Natural killer cell treated with Interleukin-12 subunit alpha and Interleukin-12 subunit beta and Interleukin-15 and Interleukin-18, amount 100 ng/mL, for 72 hours (primary cell): ENCODE data around the gene PCDHGA7. TPM values are rescaled to one million over a fixed set of nuclear protein-coding genes. Genes with fewer than 3 reads are reported as not detected.
"Not testable (repeated sequence)": the region's sequence is repeated elsewhere in the genome, so short reads cannot be mapped to it uniquely, and the experiment has no call there.

Experiments used
- ATAC-seq, 2 donors: fragments of 150-1000 bp; cut with Tn5 transposase in 1 of 2; sonication (Bioruptor Pico), chemical (Tn5 transposase) in 1 of 2; 2 replicates each; pipeline ENCODE4 v1.10.0; 2021
- DNase-seq: peaks from one replicate; pipeline ENCODE4 v3.0.0; 2022; ENCODE audit warnings: low spot score
- H3K27ac Mint-ChIP-seq, 2 donors: 1 replicate in 1 of 2; 2 replicates in 1 of 2; pipeline ENCODE4 v1.8.0; 2022; ENCODE audit warnings: mixed read lengths in 2 of 2, mild to moderate bottlenecking in 1 of 2, moderate library complexity in 1 of 2
- H3K27me3 Mint-ChIP-seq, 2 donors: 1 replicate in 1 of 2; 2 replicates in 1 of 2; pipeline ENCODE4 v1.8.0; 2022; ENCODE audit warnings: mixed read lengths in 2 of 2
- H3K36me3 Mint-ChIP-seq: one replicate; pipeline ENCODE4 v1.8.0; 2022; ENCODE audit warnings: mixed read lengths
- H3K4me1 Mint-ChIP-seq, 2 donors: 1 replicate in 1 of 2; 2 replicates in 1 of 2; pipeline ENCODE4 v1.8.0; 2022; ENCODE audit warnings: low read depth in 2 of 2, mixed read lengths in 2 of 2, mild to moderate bottlenecking in 1 of 2
- H3K4me3 Mint-ChIP-seq: one replicate; pipeline ENCODE4 v1.8.0; 2022; ENCODE audit warnings: mixed read lengths
- H3K9me3 Mint-ChIP-seq: 2 replicates; pipeline ENCODE4 v1.8.0; 2022; ENCODE audit warnings: mixed read lengths
- total RNA-seq, 2 donors: library from RNA; stranded (reverse); gene quantifications; one replicate each; pipeline ENCODE4 v1.2.3, GENCODE V29; 2022

The PCDHGA7 gene
- total RNA-seq, 2 donors from 2014 or later = 0.10 to 0.25 TPM

DNA sequence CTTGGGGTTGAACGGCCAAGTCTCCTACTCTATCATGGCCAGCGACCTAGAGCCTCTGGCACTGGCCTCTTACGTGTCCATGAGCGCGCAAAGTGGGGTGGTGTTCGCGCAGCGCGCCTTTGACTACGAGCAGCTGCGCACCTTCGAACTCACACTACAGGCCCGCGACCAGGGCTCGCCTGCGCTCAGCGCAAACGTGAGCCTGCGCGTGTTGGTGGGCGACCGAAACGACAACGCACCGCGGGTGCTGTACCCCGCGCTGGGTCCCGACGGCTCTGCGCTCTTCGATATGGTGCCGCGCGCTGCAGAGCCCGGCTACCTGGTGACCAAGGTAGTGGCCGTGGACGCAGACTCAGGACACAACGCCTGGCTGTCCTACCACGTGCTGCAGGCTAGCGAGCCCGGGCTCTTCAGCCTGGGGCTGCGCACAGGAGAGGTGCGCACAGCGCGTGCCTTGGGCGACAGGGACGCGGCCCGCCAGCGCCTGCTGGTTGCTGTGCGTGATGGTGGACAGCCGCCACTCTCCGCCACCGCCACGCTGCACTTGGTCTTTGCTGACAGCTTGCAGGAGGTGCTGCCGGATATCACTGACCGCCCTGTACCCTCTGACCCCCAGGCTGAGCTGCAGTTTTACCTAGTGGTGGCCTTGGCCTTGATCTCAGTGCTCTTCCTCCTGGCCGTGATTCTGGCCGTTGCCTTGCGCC, 17.2 kb downstream of the PCDHGA7 start:
- peaks cover 38 to 56% of the 10 kb centered on the region in 2 donors for H3K27me3 Mint-ChIP-seq
- no peak for DNase-seq
- H3K4me3 Mint-ChIP-seq = peak overlapping the region; percentile 12
- no peak for ATAC-seq
- peaks cover 12% of the 10 kb centered on the region for H3K36me3 Mint-ChIP-seq
- H3K9me3 Mint-ChIP-seq = peaks cover 4% of the 10 kb centered on the region
- no peak overlapping the region for H3K27ac Mint-ChIP-seq
- H3K4me1 Mint-ChIP-seq = peaks cover 6 to 10% of the 10 kb centered on the region in 2 donors

DNA sequence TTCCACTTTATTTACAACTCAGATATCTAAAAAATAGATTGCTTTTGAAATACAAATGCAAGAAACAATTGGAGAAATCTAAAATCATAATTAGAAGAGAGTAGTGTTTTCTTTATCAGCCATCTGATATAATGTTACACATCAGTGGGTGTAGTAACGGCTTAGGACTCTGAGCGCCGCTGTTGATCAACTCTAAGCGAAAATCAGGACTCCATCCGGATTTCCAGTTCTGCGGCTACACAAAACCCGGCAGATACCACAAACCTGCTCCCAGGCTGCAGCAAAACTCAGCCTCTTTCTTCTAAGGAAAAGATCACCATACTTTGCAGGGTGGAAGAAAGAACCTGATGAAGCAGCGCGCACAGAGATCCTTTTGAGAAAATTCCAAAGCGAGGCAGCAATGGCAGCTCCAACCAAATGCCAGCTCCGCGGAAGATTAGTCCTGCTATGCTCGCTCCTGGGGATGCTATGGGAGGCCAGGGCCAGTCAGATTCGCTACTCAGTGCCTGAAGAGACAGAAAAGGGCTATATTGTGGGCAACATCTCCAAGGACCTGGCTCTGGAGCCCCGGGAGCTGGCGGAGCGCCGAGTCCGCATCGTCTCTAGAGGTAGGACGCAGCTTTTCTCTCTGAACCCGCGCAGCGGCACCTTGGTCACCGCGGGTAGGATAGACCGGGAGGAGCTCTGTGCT, 20.2 kb downstream of the PCDHGA7 start, which contains the start of gene PCDHGA9:
PCDHGA9 (plus strand) TSS at position 226 of the 691 bp plus-strand sequence; CDS start at position 401, 175 bp downstream.
- Mint-ChIP-seq H3K27ac (no peak within 1 kb of the TSS), H3K36me3 (peaks cover 6% of the 10 kb centered on the region), H3K27me3 (peaks cover 34 to 54% of the 10 kb centered on the region in 2 donors), H3K4me3 (peak within 1 kb of the TSS; percentile 43), H3K4me1 (peaks cover 11 to 12% of the 10 kb centered on the region in 2 donors), H3K9me3 (peaks cover 4% of the 10 kb centered on the region)
- DNase-seq = no peak
- ATAC-seq = no peak

DNA sequence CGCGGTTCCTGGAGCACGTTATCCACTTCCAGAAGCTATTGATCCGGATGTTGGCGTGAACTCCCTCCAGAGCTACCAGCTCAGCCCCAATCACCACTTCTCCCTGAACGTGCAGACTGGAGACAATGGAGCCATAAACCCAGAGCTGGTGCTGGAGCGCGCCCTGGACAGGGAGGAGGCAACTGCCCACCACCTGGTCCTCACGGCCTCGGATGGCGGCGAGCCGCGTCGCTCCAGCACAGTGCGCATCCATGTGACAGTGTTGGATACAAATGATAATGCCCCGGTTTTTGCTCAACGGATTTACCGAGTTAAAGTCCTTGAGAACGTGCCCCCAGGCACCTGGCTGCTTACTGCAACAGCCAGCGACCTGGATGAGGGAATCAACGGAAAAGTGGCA, 20.8 kb downstream of the PCDHGA7 start:
- H3K27me3 Mint-ChIP-seq = peaks cover 36 to 61% of the 10 kb centered on the region in 2 donors
- no peak overlapping the region for H3K27ac Mint-ChIP-seq
- H3K4me3 Mint-ChIP-seq = no peak overlapping the region
- ATAC-seq = no peak
- no peak for DNase-seq
- peaks cover 11% of the 10 kb centered on the region for H3K36me3 Mint-ChIP-seq
- peaks cover 15 to 16% of the 10 kb centered on the region in 2 donors for H3K4me1 Mint-ChIP-seq
- H3K9me3 Mint-ChIP-seq = peaks cover 4% of the 10 kb centered on the region

DNA sequence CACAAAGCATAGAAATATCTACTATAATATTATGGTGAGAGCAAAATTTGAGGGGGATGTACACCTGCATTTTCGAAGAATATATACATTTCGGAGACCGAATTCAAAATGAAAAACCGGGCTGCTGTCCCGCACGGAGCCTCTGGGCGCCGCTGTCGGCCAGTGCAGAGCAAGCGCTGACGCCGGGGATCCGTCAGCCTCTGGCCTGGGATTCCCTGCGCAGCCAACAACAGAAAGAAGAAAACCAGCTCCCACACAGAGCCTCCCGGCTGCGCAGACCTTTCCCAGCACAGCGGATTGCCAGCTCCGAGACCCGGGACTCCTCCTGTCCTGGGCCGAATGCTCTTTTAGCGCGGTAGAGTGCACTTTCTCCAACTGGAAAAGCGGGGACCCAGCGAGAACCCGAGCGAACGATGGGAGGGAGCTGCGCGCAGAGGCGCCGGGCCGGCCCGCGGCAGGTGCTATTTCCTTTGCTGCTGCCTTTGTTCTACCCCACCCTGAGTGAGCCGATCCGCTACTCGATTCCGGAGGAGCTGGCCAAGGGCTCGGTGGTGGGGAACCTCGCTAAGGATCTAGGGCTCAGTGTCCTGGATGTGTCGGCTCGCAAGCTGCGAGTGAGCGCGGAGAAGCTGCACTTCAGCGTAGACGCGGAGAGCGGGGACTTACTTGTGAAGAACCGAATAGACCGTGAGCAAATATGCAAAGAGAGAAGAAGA, 25.4 kb downstream of the PCDHGA7 start, which contains the start of gene PCDHGB6:
PCDHGB6 (plus strand) TSS at position 232 of the 716 bp plus-strand sequence; CDS start at position 414, 182 bp downstream.
- Mint-ChIP-seq H3K36me3 (peaks cover 19% of the 10 kb centered on the region), H3K4me1 (peaks cover 20% of the 10 kb centered on the region in 2 donors), H3K27ac (peak within 1 kb of the TSS; percentile 9 to 35), H3K27me3 (peaks cover 24 to 60% of the 10 kb centered on the region in 2 donors), H3K4me3 (peak within 1 kb of the TSS; percentile 76)
- ATAC-seq (peak; percentile 80 to 92), DNase-seq (peak; percentile 75)
- H3K9me3 Mint-ChIP-seq = not testable (repeated sequence)

DNA sequence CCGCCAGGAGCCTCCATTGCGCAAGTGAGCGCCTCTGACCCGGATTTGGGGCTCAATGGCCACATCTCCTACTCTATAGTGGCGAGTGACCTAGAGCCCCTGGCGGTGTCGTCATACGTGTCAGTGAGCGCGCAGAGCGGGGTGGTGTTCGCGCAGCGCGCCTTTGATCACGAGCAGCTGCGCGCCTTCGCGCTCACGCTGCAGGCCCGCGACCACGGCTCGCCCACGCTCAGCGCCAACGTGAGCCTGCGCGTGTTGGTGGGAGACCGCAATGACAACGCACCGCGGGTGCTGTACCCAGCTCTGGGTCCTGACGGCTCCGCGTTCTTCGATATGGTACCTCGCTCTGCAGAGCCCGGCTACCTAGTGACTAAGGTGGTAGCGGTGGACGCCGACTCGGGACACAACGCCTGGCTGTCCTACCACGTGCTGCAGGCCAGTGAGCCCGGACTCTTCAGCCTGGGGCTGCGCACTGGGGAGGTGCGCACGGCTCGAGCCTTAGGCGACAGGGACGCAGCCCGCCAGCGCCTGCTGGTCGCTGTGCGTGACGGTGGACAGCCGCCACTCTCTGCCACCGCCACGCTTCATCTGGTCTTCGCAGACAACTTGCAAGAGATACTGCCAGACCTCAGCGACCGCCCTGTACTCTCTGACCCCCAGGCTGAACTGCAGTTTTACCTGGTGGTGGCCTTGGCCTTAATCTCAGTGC, 27.2 kb downstream of the PCDHGA7 start:
- Mint-ChIP-seq H3K27me3 (peaks cover 26 to 65% of the 10 kb centered on the region in 2 donors), H3K27ac (no peak overlapping the region), H3K4me3 (peak overlapping the region; percentile 76), H3K9me3 (no peaks in the 10 kb centered on the region), H3K4me1 (peaks cover 31 to 36% of the 10 kb centered on the region in 2 donors), H3K36me3 (peaks cover 35% of the 10 kb centered on the region)
- ATAC-seq = no peak
- no peak for DNase-seq

- no peaks in the 10 kb centered on the region for H3K9me3 Mint-ChIP-seq
- peaks cover 31 to 43% of the 10 kb centered on the region in 2 donors for H3K4me1 Mint-ChIP-seq
- H3K36me3 Mint-ChIP-seq = peaks cover 35% of the 10 kb centered on the region
- ATAC-seq = no peak
- no peak for DNase-seq
- H3K27me3 Mint-ChIP-seq = peaks cover 21 to 66% of the 10 kb centered on the region in 2 donors
- H3K27ac Mint-ChIP-seq = no peak overlapping the region
- no peak overlapping the region for H3K4me3 Mint-ChIP-seq
Observed at GRCh38 chr5:141411575-141411974, 29.0 kb downstream of the PCDHGA7 start.

DNA sequence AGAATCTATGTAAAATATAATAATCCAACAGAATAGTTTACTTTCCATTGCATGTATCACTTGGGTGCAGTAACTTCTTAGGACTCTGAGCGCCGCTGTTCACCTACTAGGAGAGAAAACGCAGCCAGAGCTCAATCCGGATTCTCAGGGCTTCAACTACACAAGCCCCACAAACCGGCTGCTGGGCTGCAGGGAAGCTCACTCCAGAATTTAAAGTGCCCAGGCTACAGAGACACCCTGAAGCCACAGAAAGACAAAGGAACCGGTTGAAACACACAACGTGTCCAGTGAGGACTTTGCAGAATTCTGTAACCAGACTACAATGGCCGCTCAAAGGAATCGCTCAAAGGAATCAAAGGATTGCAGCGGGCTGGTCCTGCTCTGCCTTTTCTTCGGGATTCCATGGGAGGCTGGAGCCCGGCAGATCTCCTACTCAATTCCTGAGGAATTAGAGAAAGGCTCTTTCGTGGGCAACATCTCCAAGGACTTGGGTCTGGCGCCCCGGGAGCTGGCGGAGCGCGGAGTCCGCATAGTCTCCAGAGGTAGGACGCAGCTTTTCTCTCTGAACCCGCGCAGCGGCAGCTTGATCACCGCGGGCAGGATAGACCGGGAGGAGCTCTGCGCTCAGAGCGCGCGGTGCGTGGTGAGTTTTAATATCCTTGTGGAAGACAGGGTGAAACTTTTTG, 30.5 kb downstream of the PCDHGA7 start, which contains the start of gene PCDHGA10:
PCDHGA10 (plus strand) TSS at position 134 of the 686 bp plus-strand sequence; CDS start at position 323, 189 bp downstream.
- peaks cover 2% of the 10 kb centered on the region for H3K9me3 Mint-ChIP-seq
- H3K27ac Mint-ChIP-seq = peak within 1 kb of the TSS; percentile 34 to 58
- H3K27me3 Mint-ChIP-seq = peaks cover 26 to 62% of the 10 kb centered on the region in 2 donors
- ATAC-seq (peak; percentile 74 to 75), DNase-seq (no peak)
- H3K4me1 Mint-ChIP-seq = peaks cover 31 to 41% of the 10 kb centered on the region in 2 donors
- H3K4me3 Mint-ChIP-seq = peak within 1 kb of the TSS; percentile 92
- peaks cover 39% of the 10 kb centered on the region for H3K36me3 Mint-ChIP-seq

- peaks cover 30 to 43% of the 10 kb centered on the region in 2 donors for H3K4me1 Mint-ChIP-seq
Observed at GRCh38 chr5:141413540-141414069, 31.1 kb downstream of the PCDHGA7 start.

DNA sequence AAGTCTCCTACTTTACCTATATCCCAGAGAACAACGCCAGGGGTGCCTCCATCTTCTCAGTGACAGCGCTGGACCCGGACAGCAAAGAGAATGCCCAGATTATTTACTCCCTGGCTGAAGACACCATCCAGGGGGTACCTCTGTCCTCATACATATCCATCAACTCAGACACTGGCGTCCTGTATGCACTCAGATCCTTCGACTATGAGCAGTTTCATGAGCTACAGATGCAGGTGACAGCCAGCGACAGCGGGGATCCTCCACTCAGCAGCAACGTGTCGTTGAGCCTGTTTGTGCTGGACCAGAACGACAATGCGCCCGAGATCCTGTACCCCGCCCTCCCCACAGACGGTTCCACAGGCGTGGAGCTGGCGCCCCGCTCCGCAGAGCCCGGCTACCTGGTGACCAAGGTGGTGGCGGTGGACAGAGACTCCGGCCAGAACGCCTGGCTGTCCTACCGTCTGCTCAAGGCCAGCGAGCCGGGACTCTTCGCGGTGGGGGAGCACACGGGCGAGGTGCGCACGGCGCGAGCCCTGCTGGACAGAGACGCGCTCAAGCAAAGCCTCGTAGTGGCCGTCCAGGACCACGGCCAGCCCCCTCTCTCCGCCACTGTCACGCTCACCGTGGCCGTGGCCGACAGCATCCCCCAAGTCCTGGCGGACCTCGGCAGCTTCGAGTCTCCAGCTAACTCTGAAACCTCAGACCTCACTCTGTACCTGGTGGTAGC, 32.2 kb downstream of the PCDHGA7 start:
- peaks cover 36% of the 10 kb centered on the region for H3K36me3 Mint-ChIP-seq
- H3K4me1 Mint-ChIP-seq = peaks cover 24 to 45% of the 10 kb centered on the region in 2 donors
- ATAC-seq, H3K27ac Mint-ChIP-seq, H3K9me3 Mint-ChIP-seq, DNase-seq: not testable (repeated sequence)
- H3K27me3 Mint-ChIP-seq = peaks cover 27 to 60% of the 10 kb centered on the region in 2 donors
- H3K4me3 Mint-ChIP-seq = peak overlapping the region; percentile 62

More at GRCh38 chr5:141413540-141414069, 31.1 kb downstream of the PCDHGA7 start:
- DNase-seq (no peak), ATAC-seq (no peak)
- H3K27me3 Mint-ChIP-seq = peaks cover 28 to 62% of the 10 kb centered on the region in 2 donors
- H3K36me3 Mint-ChIP-seq = peaks cover 40% of the 10 kb centered on the region
- peak overlapping the region; percentile 92 for H3K4me3 Mint-ChIP-seq
- H3K27ac Mint-ChIP-seq = peak overlapping the region; percentile 34 to 58
- peaks cover 5% of the 10 kb centered on the region for H3K9me3 Mint-ChIP-seq

- not testable (repeated sequence) for H3K27ac Mint-ChIP-seq, H3K9me3 Mint-ChIP-seq, DNase-seq, ATAC-seq
- Mint-ChIP-seq H3K36me3 (peaks cover 33% of the 10 kb centered on the region), H3K4me3 (peak overlapping the region; percentile 62), H3K4me1 (peaks cover 22 to 42% of the 10 kb centered on the region in 2 donors), H3K27me3 (peaks cover 25 to 60% of the 10 kb centered on the region in 2 donors)
Observed at GRCh38 chr5:141415275-141415618, 32.7 kb downstream of the PCDHGA7 start.

DNA sequence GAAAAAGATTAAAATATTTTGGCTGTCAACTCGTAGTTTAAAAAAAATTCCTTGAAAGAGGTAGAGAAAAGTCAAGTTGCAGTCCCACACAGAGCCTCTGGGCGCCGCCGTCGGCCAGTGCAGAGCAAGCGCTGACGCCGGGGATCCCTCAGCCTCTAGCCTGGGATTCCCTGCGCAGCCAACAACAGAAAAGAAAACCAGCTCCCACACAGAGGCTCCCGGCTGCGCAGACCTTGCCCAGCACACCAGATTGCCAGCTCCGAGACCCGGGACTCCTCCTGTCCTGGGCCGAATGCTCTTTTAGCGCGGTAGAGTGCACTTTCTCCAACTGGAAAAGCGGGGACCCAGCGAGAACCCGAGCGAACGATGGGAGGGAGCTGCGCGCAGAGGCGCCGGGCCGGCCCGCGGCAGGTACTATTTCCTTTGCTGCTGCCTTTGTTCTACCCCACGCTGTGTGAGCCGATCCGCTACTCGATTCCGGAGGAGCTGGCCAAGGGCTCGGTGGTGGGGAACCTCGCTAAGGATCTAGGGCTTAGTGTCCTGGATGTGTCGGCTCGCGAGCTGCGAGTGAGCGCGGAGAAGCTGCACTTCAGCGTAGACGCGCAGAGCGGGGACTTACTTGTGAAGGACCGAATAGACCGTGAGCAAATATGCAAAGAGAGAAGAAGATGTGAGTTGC, 35.1 kb downstream of the PCDHGA7 start, which contains the start of gene PCDHGB7:
PCDHGB7 (plus strand) TSS at position 184 of the 679 bp plus-strand sequence; CDS start at position 367, 183 bp downstream.
- ATAC-seq (peak; percentile 82 to 92), DNase-seq (peak; percentile 76)
- not testable (repeated sequence) for H3K9me3 Mint-ChIP-seq
- peaks cover 35 to 78% of the 10 kb centered on the region in 2 donors for H3K27me3 Mint-ChIP-seq
- peaks cover 30% of the 10 kb centered on the region for H3K36me3 Mint-ChIP-seq
- peak within 1 kb of the TSS in 1 of 2 donors; percentile 18 for H3K27ac Mint-ChIP-seq
- peak within 1 kb of the TSS; percentile 76 for H3K4me3 Mint-ChIP-seq
- H3K4me1 Mint-ChIP-seq = peaks cover 20 to 51% of the 10 kb centered on the region in 2 donors
